Measurements from ENCODE around the gene FGF19.

Gene FGF19

DNA sequence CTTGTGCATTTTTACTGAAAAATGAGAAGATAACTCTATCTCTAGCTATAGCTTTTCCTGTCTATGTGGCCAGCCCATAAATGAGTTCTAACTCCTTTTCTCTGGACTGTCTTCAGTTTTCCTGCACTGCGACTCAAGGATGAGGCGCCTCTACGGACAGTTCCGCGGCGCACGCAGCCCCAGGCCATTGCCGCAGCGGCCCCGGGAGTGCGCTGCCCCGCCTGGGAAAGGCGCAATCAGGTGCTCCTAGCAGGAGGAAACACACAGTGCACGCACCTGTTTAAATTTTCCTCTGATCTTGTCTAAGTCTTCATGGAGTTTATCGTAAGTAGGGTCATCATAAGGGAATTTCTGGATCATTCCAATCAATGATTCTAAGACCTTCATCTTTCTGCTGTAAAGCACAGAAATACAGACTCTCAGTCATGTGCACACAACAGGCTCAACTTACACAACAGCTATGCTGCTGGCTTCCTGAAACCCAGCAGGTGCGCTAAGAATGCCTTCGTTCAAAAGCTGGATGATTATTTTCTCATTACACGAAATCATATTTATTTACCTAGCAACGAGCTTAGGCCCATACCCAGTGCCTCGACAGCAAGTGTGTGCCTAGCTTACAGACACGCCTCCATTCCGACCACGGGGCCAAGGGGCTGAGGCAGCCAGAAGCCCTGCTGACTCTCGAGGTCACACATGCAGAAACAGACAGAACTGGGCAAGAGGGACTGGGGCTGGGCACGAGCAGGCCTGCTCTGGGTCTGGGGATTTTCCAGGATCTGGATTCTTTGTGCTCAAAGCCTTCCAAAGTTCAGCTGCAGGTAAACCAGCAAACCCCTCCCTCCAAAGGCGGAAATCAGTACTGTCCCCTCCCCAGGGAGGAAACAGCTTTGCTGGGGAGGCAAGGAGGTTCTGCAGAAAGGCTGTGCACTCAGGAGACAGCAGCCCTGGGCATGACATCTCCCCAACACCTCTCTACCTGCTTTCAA, 35.9 kb downstream of the FGF19 start:
- peak; percentile 31 for DNase-seq

DNA sequence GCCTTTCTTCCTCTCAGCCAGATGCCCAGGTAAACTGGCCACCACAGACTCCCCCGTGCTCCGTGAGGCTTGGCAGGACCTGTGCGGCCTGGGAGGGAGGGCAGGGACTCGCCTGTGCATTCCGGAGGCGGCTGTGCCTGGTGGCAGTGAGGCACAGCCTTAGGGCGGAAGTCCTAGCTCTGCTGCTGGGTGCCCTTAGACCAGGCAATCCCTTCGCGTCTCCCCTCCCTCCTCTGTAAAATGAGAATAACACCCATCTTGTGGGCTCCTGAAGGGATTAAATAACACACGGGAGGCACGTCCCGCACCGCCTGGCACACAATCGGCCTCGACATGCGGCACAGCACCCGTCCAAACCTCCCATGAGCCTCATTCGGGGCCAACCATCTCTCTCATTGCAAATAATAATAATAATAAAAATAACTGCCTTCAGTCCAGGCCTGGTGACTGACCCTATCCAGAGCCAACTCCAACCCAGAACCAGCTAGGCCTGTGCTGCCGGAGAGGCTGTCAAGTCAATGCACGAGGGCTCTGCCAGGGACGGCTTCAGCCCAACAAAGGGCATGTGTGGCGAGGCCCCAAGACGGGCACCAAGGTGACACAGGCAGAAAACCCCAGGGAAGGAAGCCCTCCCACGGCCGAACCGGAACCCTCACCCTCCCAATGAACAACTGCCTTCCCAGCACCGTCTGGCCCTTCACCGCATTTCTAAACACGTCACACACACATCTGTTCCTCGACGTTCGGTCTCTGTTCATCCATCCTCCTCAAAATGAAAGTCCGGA, 36.9 kb downstream of the FGF19 start:
- no peak for DNase-seq

DNA sequence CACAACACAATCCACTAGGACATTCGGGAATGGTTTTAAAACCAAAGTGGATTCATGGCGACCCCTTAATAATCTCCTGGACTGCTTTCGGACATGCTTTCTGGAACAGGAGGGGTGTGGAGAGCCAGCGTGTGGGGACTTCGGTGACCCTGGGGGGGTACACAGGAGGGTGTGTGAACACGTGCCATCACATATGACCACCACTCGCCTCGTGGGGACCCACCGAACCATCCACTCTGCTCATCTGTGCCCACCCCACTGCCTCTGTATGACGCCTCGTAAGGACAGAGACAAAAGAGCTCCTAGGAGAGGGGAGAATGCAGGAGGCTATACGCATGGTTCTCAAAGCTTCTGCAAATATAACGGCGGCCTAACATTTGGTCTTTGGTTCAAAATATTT, 37.6 kb downstream of the FGF19 start:
- DNase-seq = no peak

DNA sequence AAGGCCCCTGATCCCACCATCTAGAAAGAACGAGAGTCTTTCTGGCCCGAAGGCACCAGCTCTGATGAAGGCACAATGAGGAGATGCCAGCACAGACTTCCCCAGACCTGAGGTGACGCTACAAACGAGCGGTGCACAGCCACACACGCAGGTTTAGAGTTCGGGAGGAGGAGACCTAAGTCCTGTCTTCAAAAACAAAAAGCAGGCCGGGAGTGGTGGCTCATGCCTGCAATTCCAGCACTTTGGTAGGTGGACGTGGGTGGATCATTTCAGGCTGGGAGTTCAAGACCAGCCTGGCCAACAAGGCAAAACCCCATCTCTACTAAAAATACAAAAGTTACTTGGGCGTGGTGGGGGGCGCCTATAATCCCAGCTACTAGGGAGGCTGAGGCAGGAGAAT, 38.2 kb downstream of the FGF19 start:
- DNase-seq = no peak

DNA sequence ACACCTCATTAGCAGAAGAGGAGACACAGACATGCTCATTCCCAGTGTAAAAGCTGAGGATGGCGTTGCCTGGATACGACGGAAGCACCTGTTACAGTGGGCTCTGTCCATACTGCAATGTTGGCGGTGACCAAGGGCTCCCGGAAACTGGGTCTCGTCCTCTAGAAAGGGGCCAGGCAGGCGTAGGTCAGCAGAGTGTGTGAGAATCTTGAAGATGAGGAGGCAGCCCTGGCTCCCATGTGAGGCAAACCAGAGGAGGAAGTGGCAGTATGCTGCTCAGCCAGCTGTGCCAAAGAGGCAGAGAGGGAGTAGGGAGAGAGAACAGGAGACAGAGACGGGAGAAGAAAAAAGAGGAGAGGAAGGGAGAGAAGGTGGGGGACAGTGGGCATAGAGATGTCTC, 38.9 kb downstream of the FGF19 start:
- no peak for DNase-seq

DNA sequence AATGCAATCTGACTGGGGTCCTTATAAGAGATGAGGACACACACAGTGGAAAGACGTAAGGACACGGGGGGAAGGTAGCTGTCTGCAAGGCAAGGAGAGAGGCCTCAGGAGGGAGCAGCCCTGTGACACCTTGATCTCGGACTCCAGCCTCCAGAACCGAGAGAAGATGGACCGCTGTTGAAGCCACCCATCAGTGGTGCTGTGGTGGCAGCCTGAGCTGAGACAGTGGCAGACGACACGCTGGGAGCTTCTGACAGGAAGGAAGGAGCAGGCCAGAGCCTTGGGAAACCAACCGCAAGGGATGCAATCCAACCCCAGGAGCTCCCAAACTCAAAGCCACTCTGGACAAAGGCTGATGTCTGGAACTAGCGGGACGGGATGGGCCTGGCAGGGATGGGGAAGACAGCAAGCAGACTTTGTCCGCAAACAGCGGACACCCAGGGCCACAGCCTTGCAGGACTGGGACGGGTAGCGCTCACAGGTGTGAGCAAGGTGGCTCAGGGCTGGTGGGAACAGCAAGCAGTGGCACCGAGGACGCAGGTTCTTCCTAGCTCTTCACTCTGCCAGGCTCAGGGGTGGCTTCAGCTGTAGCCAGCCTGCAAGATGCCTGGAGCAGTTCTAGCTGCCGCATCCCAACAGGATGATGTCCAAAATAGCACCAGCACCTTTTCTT, 39.6 kb downstream of the FGF19 start:
- no peak for DNase-seq

DNA sequence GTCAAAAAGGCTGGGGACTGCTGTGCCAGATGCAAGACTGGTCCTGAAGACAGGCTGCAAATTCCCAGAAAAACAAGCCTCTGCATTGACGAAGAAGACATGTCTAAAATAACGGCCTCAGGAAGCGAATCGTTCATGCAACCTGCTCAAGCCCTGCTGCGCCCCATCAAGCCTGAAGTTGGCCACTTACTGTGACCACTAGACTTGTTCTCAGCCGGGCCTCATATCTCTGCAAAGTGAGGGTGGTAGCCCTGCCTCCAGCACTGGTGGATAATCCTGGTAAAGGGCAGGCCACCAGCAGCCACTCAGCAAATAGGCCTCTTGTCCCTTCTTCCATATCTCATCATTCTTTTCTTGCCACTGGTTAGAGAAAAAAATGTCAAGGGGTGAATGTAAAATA, 40.5 kb downstream of the FGF19 start:
- no peak for DNase-seq

DNA sequence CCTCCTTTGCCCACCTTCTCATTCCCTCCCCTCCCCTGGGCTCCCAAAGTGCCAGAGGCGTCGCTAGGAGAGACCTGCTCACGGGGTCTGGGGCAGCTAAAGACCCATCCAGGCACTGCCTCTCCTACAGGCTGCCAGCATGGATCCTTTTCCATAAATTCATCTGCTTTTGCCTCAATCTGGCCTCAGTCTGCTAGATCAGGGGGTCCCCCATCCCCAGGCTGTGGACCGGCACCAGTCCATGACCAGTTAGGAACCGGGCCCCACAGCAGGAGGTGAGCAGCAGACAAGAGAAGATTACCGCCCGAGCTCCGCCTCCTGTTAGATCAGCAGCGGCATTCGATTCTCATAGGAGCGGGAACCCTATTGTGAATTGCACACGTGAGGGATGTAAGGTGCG, 41.0 kb downstream of the FGF19 start:
- no peak for DNase-seq

DNA sequence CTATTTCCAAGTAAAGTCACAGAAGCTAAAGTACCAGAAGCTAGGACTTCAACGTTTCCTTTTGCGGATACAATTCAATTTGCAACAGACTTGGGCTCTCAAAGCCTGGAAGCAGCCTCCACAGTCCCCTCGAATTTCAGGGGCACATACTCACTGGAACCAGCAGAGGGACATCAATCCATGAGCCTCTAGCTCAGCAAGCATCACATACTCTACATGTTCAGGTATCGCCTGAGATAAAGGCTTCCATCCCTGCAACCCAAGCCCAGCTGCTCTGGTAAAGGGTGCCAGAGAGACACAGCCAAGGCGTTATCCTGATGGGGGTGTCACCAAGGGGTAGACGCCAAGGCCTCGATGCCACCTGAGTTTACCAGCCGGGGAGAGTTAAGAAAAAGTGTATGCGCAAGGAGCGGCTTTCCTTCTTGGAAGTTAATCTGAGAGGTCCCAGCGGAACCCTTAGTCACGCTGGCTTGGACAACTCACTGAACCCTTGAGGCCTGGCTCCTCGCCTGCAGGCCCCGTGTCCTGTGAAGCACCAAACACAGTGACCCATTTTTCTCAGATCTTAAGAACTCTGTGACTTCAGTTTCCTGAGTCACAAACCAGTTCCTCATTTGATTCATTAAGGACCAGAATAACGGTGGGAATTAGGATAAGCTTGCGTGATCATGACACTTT, 41.7 kb downstream of the FGF19 start:
- no peak for DNase-seq

DNA sequence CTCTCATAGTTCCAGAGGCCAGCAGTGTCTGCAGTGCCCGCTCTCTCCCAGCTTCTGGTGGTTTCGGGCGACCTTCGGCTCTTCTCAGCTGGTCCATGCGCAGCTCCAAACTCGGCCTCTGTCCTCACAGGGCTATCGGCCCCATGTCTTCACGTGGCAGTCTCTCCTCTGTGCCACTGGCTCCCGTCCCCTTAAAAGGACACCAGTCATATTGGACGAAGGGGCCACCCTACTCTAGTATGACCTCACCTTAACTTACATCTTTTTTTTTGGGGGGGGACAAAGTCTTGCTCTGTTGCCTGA, 42.5 kb downstream of the FGF19 start:
- DNase-seq = no peak

DNA sequence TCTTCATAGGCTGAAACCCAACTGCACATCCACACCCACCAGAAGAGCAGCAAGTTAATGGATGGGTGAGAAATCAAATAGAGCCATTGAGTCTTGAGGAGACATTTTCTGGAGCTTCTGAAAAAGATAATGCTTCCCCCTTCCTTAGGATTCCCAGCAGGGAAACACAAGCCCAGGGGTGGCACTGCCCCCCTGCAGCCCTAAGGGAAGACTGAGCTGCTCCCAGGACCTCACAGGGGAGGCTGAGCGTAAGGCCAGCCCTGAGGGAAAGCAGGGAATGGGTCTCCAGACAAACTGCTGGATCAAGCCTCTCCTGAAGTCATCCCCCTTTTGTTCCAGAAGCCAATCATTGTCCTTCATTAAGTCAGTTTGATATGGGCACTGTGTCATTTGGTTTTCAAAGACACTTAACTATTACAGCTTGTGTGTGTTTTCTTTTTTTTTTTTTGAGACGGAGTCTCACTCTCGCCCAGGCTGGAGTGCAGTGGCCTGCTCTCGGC, 43.8 kb downstream of the FGF19 start:
- no peak for DNase-seq

DNA sequence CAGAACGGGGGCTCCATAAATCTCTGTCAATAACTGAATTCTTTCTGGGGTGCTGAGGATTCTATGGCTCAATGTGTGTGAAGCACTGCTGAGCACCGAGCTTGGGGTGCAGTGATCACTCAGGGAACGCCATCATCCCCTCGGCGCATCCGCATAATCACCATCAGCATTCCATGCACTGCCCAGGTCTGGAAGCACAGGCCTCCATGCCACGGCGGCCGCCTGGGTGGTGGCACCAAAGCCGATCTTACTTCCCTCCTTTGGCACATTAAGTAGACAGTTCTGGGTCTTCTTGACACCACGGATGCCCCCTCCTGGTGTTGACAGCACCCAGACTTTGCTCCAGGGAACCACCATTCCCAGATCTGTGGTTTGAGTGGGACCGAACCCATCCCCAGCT, 44.2 kb downstream of the FGF19 start:
- DNase-seq = no peak

DNA sequence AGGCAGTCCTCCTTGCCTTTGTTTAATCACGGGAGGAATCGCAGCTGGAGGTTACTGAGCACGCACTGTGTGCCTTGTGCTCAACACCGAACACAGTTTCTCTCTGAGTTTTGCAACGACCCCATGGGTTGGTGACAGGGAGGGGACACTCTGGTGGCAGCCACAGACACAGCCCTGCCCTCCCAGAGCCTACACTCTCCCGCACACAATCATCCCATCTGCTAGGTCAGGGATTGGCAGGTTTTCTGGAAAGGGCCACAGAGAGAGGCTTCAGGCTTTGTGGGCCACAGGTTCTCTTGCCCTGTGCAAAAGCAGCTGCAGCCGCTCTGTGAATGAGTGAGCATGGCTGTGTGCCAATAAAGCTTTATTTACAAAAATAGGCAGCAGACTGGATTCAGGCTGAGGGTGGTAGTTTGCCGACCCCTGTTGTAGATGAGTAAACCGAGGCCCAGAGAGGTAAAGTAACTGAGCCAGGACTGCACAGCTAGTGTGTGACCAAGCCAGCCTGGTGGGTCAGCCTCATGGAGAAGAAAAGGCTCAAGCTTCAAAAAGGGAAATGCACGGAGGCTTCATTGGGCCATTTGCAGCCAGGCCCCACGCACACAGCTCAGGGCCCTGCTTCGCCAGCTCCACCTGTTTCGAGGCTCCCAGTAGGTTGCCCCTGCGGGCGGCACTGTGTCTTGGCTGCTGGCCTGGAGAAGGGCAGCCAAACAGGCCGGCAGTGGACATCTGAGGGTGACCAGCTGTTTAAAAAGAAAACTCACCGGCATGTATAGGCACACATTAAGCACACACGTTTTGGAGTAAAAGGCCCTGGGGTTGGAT, 45.0 kb downstream of the FGF19 start:
- DNase-seq = no peak

DNA sequence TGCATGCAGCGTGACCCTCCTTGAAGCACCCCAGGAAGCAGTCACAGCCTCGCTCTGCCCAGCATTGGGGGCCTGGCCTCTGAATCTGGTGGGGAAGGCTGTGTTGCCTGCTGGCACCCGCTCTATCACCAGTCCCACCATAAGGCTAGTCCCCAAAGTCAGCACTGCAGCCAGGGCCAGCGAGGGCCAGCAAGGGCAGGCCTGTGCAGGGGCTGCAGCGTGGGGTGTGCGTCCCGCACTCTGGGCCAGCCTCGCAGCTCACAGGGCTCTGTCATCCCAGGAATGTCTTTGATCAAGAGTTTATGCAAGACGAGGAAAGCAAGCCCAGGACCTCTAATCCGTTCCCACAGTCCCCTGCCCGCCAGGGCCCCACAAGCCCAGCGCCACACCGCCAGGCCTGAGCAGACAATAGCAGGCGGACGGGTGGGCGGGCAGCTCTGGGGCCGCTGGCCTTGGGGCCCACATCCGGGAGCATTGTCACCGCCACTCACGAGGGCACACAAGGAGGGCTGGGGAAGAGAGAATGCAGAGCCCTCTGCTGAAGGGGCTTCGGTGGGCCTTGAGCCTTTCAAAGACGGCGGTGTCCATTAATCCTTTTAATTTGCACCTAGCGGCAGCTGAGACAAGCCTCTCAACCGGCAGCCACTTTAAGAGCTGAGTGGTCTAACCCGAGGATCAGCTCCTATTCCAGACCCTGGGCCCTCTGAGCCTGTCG, 45.8 kb downstream of the FGF19 start:
- peak; percentile 97 for DNase-seq

DNA sequence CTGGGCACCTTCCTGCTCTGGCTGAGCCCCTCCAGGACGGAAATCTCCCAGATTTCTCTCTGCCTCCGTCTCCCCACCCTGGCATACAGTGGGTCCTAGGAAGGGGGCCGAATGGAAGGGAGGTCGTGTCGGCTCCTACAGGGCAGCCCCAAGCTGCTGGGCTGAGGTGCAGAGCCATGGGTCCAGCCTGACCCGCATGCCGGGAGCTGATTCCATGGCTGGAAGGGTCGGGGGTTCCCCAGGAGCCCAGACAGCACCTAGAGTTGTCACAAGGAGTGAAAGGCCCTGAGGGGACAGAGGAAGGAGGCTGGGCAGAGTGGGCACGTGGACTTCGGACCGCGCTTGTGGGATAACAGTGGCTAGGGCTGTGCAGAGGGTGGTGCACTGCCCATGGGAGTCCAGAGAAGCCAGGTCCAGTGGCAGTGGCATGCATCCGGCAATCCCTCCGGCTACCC, 46.3 kb downstream of the FGF19 start:
- DNase-seq = no peak

DNA sequence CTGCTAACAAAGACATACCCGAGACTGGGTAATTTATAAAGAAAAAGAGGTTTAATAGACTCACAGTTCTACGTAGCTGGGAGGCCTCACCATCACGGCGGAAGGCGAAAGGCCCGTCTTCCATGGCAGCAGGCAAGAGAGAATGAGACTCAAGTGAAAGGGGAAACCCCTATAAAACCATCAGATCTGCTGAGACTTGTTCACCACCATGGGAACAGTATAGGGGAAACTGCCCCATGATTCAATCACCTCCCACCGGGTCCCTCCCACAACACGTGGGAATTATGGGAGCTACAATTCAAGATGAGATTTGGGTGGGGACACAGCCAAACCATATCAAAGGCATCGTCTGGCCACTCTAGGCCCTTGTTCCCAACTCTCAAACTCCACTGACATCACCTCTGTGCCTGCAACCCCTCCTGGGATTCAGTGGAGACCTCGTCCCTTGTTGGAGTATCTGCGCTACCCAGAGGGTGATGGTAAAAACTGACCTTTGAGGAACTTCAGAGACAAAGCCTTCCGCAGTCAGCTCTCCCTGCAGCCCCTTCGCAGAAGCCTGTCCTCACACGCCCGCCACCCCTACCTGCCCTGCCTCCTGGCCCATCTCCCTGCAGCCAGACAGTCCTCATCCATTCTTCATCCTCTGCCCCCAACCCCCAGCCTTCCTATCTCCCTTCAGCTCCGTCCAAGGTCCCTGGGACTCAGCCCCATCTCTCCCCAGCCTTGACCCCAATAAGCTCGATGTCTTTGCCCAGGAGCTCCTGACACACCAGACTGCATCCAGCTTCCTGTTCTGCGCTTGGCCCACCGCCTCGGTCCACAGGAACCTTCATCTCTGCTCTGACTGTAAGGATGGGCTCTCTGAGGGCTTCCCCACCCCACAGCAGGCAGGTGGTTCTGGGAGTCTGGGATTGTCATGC, 47.0 kb downstream of the FGF19 start:
- DNase-seq = no peak

DNA sequence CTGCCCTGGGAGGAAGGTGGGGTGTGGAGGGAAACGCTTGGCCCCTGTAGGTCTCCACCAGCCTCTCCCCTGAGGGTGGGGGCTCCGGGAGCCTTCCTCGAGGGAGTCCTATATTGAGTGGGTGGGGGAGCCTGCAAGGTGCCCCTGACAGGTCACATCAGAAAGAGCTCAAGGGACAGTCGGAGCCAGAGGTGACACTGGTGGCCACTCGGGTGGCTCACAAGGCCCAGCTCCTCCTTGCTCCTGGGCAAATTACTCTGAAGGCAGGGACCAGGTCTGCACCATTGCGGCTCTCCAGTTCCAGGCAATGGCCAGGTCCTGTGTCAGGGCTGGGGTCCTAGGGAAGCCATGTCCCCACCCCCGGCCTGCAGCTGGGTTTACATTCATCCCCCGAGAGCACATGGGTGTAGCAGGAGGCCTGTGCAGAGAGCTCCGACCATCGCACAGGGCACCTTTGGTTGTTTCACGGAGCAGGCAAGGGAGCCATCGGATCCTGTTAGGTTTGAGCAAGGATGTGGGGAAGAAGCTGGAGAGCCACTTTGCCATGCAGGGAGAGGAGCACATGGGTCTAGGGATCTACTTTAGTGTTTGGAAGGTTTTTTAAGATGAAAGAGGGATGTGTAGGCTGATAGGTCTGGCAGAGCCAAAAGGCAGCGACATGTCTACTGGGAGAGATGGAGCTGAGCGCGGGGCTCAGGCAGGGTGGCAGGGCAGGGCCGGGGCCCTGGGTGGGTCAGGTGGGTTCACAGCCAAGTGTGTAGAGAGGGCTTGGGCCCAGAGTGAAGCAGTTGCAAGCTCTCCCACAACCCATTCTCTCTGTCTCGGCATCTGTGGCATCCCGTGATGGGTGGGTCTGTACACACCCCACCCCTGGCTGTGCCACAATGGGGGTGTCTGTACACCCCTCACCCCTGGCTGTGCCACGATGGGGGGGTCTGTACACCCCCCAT, 48.1 kb downstream of the FGF19 start:
- no peak for DNase-seq

DNA sequence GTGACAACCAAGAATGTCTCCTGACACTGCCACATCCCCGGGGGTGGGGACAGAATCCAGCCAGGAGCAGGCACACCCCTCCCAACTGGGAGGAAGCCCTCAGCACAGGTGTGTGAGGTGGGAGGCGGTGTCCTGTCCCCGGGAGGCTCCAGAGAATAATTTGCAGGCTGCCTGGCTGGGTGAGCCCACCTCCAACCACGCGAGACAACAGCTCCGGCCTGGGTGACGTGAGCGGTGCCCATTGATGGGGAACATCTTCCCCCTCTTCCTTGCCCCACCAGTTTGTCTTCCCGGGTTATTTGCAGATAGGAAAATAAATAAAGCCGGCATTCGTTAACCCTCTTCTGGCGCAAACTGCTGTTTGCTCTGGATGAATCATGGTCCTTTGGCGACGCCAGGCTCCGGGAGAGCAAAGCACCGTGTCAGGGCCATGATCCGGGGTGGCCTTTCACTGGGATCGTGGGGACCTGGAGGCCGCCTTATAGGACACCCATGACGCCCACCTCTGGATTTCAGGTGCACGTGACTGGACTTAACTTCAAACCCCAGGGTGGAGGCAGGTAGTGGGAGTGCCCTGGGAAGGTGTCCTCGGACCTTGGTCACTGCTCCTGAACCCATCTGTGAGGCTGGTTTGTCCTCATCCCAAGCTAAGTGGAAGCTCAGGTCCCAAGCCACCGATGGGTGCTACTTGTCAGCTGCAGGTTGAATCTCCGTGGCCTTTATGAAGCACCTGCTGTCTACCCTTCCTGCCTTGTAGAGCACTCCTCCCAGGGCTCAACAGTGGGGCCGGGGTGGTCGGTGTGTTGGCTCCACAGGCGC, 49.0 kb downstream of the FGF19 start:
- no peak for DNase-seq
